Lung (tissue), 12 donors: ENCODE data around the gene MCCC1. TPM values are rescaled to one million over a fixed set of nuclear protein-coding genes. Genes with fewer than 3 reads are reported as not detected.

Experiments used
- ATAC-seq: fragments of 200-7000 bp; cut with Tn5 transposase; one replicate; pipeline ENCODE4 v1.9.1; 2020; ENCODE audit warnings: moderate number of reproducible peaks; ENCODE audit not compliant: insufficient read depth, low FRiP score
- DNase-seq, 3 donors: peaks; one replicate each; pipeline ENCODE4 v3.0.0-alpha.2; 2013 to 2017
- H3K27ac ChIP-seq, 2 donors: one replicate each; pipeline ENCODE4 v1.5.1; 2013; ENCODE audit warnings: mild to moderate bottlenecking in 2 of 2, moderate library complexity in 2 of 2, control low read depth in 1 of 2, inconsistent platforms in 1 of 2, low read depth in 1 of 2, low read length in 1 of 2
- H3K27me3 ChIP-seq, 3 donors: one replicate each; pipeline ENCODE4 v1.5.1; 2013; ENCODE audit warnings: low read length in 2 of 3; ENCODE audit not compliant: control insufficient read depth in 3 of 3, insufficient read depth in 3 of 3
- H3K36me3 ChIP-seq, 4 donors: one replicate each; pipeline ENCODE4 v1.5.1; 2013; ENCODE audit warnings: low read length in 4 of 4, mild to moderate bottlenecking in 1 of 4, moderate library complexity in 1 of 4; ENCODE audit not compliant: control insufficient read depth in 4 of 4, insufficient read depth in 4 of 4
- H3K4me1 ChIP-seq, 5 donors: one replicate each; pipeline ENCODE4 v1.5.1; 2013; ENCODE audit warnings: low read length in 5 of 5, mild to moderate bottlenecking in 2 of 5, moderate library complexity in 1 of 5; ENCODE audit not compliant: control insufficient read depth in 5 of 5, insufficient read depth in 5 of 5
- H3K4me3 ChIP-seq: one replicate; pipeline ENCODE4 v1.5.1; 2013; ENCODE audit warnings: mild to moderate bottlenecking, control low read depth, moderate library complexity
- H3K9ac ChIP-seq, 2 donors: one replicate each; pipeline ENCODE4 v1.5.1; 2013; ENCODE audit warnings: low read length in 2 of 2, control low read depth in 1 of 2; ENCODE audit not compliant: insufficient read depth in 1 of 2
- H3K9me3 ChIP-seq, 4 donors: one replicate each; pipeline ENCODE4 v1.5.1; 2013; ENCODE audit warnings: low read length in 3 of 4, mild to moderate bottlenecking in 1 of 4, moderate library complexity in 1 of 4; ENCODE audit not compliant: control insufficient read depth in 4 of 4, insufficient read depth in 3 of 4
- CTCF ChIP-seq: IDR thresholded peaks from 2 replicates; pipeline ENCODE4 v1.5.1; 2012; ENCODE audit warnings: mild to moderate bottlenecking; ENCODE audit errors: control extremely low read depth, extremely low read depth
- WGBS, 2 donors: extraction: QIAGEN DNeasy Blood & Tissue Kit; methylation state at CpG; one replicate each; pipeline ENCODE4 v1.1.7; 2013; 5-methylcytosine and 5-hydroxymethylcytosine counted together
- polyA plus RNA-seq, 2 donors: library from polyadenylated mRNA; stranded (reverse); fragments of 200-250 nt; gene quantifications; one replicate each; pipeline ENCODE4 v1.2.1, GENCODE V29; 2013
- total RNA-seq, 2 donors: library from RNA; depleted of rRNA in 1 of 2; stranded (reverse); fragments of >200 nt in 1 of 2; gene quantifications; one replicate each; pipeline ENCODE4 v1.2.1, GENCODE V29; 2014 to 2021
- donor health status: control.
- donor health status: control.
- donor health status: Bipolar disorder and iron deficiency.
- donor health status: healthy.
- donor health status: DM: yes; HTN: yes; CAD: no.

Gene MCCC1
- total and polyA plus RNA-seq, 4 donors, result 21.7 to 126 (median 63.7) TPM

DNA sequence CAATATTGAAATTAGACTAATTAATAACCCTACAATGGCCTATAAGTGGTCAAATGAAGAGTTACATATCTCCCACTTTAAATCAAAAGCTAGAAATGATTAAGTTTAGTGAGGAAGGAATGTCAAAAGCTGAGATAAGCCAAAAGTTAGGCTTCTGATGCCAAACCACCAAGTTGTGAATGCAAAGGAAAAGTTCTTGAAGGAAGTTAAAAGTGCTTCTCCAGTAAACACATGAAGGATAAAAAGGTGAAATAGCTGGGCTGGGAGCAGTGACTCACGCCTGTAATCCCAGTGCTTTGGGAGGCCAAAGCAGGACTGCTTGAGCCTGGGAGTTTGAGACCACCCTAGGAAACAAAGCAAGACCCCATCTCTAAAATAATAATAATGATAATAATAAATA lies 72.0 kb downstream of the MCCC1 start:
- DNase-seq (no peak), ATAC-seq (no peak)
- peaks cover 0 to 4% (median 1%) of the 10 kb centered on the region in 4 donors for H3K9me3 ChIP-seq
- H3K27ac ChIP-seq, result no peak overlapping the region
- no peak overlapping the region for H3K4me3 ChIP-seq
- H3K36me3 ChIP-seq, result peaks cover 13 to 35% (median 22%) of the 10 kb centered on the region in 4 donors
- TF ChIP-seq CTCF, result no peak
- H3K27me3 ChIP-seq, result no peaks in the 10 kb centered on the region
- WGBS, 2 donors, result 78 to 85% methylated on average over 1 of the region's 1 CpG
- H3K4me1 ChIP-seq, result no peaks in the 10 kb centered on the region
- H3K9ac ChIP-seq, result no peak overlapping the region

GRCh38 chr3:183022936-183023516 lies 76.3 kb downstream of the MCCC1 start:
- Histone ChIP-seq H3K27me3 (no peaks in the 10 kb centered on the region), H3K27ac (no peak overlapping the region), H3K9ac (no peak overlapping the region), H3K9me3 (peaks cover 0 to 2% (median 0%) of the 10 kb centered on the region in 4 donors), H3K4me3 (no peak overlapping the region), H3K4me1 (no peaks in the 10 kb centered on the region), H3K36me3 (peaks cover 16 to 28% (median 21%) of the 10 kb centered on the region in 4 donors)
- 85 to 94% methylated on average over 3 of the region's 3 CpGs for WGBS, 2 donors
- DNase-seq, result no peak
- ATAC-seq, result no peak
- no peak for TF ChIP-seq CTCF

GRCh38 chr3:183018421-183019192 lies 80.7 kb downstream of the MCCC1 start:
- 94 to 96% methylated on average over 3 of the region's 3 CpGs for WGBS, 2 donors
- Histone ChIP-seq H3K4me1 (no peaks in the 10 kb centered on the region), H3K36me3 (peaks cover 10 to 36% (median 25%) of the 10 kb centered on the region in 4 donors)

More at GRCh38 chr3:183018421-183019192, 80.7 kb downstream of the MCCC1 start:
- Histone ChIP-seq H3K27ac (no peak overlapping the region), H3K27me3 (no peaks in the 10 kb centered on the region), H3K9me3 (no peaks in the 10 kb centered on the region), H3K9ac (no peak overlapping the region), H3K4me3 (no peak overlapping the region)
- ATAC-seq, result no peak
- no peak for TF ChIP-seq CTCF
- no peak for DNase-seq
